HEK293T (cell line): Measurements from ENCODE around the gene TIGD6.

Source experiments
- CTBP1 ChIP-seq: fragments of 450-650 bp; IDR thresholded peaks from 2 replicates; pipeline ENCODE4 v1.6.1; 2016; ENCODE audit warnings: borderline replicate concordance
- SP1 ChIP-seq: fragments of 450-650 bp; IDR thresholded peaks from 2 replicates; pipeline ENCODE4 v1.6.1; 2017
- TARDBP ChIP-seq: fragments of 450-650 bp; IDR thresholded peaks from 2 replicates; pipeline ENCODE4 v1.6.1; 2016

- TF ChIP-seq SP1 (no peak), CTBP1 (no peak), TARDBP (no peak)
Measured at GRCh38 chr5:149990518-149991376, 9.7 kb downstream of the TIGD6 start.
